Muscle of back (tissue), 11 donors: ENCODE results near the gene THEM4. TPM values are rescaled to one million over a fixed set of nuclear protein-coding genes. Genes with fewer than 3 reads are reported as not detected.

Experiments used
- DNase-seq, 3 donors: peaks; one replicate each; pipeline versions ENCODE4 v3.0.0 to v3.0.0-alpha.2; 2013
- polyA plus RNA-seq, 10 donors: library from polyadenylated mRNA; unstranded; fragments of 120-200 nt; gene quantifications; one replicate each; pipeline ENCODE4 v1.2.1, GENCODE V29; 2013; ENCODE audit not compliant: insufficient read length in 10 of 10

The THEM4 gene
- polyA plus RNA-seq, 10 donors, result 8.8 to 23.8 (median 14.7) TPM

DNA sequence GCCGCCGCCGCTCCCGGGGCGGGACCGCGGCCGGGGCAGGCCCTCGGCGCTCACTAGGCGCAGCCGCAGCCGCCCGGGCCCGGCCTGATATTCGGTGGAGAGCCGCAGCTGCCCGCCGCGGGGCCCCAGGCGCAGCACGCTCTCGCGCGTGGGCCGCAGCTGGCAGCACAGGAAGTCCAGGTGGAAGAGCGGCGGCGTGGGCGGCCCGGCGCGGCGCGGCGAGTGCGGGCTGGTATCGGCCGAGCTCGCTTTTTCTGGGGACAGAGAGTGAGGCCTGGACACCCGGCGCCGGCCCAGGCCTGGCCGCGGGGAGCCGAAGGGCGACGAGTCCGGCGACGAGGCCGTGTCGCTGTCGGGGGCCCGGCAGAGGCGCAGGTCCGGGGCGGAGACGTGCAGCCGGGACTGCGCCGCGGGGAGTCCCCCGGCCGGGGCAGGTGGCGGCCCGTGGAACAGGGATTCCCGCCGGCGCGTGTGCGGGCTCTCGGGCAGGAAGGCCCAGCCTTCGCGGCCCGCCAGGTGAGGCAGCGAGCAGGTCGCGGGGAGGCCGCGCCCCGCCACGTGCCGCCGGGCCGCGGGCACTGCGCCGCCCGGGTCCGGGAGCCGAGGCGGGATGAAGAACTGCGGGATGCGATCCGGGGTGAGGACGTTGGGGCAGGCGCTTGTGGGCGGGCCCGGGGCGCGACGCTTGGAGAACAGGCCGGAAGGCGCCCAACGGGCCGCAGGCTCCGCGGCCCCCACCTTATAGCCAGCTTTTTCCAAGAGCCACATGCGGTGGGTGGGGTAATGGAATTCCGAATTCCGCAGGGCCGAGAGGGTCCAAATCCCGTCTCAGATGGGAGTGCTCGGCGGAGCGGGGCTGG, 70.9 kb downstream of the THEM4 start:
- peak in 1 of 3 donors; percentile 62 for DNase-seq

DNA sequence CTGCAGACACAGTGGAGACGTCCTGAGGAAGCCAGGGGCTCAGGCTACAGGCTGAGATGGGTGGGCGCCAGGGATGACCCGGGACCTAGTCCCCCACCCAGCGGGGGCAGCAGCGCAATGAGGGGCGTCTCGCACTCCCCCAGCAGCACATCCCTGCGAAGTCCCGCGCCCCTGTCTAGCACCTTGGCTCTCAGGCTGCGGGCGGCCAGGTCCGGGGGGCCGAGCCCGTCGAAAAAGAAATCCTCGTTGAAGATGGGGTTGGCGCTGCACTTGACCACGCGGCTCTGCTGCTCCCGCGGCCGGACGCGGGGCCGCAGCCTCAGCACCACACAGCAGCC, 71.5 kb downstream of the THEM4 start:
- no peak for DNase-seq

DNA sequence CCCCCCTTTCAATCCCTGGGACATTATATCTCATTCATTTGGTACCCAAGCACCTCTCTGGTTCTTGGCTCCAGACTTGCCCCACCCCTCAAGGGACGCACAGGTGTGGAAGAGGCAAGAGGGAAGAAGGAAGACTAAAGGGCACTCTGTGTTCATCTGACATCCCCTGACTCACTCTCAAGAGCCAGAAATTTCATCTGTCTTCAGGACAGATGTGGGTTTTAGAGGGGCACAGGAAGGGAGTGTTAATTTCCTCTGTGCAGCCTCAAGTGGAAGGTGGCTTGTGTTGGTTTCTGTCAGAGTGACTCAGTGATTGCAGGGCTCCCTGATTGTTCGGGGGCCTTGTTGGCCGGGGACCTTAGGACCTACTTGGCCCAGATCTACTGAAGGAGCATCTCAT, 72.1 kb downstream of the THEM4 start:
- DNase-seq, result no peak

DNA sequence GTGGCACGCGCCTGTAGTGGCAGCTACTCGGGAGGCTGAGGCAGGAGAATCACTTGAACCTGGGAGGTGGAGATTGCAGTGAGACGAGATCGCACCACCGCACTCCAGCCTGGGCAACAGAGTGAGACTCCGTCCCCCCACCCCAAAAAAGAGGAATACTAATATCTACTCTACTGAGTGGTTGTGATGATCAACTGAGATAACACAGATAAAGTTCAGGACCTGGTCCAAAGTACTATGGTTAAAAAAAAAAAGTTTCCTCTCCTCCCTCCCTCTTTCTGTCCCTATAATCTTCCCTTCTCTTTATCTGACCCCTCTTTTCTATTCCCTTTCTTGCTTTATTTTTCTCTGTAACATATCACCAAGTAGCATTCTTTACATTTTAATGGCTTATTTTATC, 73.7 kb downstream of the THEM4 start:
- DNase-seq, result no peak

DNA sequence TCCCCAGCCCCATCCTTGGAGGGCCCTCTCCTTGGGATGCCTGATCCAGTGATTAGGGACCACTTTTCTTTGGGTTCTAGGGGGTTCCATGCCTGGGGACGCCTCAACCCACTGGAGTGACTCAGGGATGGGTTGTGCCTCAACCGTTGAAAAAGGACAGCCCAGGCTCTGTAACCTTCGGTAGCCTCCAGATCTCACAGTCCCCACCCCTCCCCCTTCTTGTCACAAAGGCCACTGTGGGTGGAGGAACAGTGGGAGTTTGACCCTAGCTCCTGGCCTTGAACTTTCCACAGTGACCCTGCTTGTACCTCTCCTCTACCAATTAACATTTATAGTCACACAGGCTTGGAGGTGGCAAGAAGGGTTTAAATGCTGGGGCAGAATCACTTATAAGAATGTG, 75.1 kb downstream of the THEM4 start:
- DNase-seq, result no peak

DNA sequence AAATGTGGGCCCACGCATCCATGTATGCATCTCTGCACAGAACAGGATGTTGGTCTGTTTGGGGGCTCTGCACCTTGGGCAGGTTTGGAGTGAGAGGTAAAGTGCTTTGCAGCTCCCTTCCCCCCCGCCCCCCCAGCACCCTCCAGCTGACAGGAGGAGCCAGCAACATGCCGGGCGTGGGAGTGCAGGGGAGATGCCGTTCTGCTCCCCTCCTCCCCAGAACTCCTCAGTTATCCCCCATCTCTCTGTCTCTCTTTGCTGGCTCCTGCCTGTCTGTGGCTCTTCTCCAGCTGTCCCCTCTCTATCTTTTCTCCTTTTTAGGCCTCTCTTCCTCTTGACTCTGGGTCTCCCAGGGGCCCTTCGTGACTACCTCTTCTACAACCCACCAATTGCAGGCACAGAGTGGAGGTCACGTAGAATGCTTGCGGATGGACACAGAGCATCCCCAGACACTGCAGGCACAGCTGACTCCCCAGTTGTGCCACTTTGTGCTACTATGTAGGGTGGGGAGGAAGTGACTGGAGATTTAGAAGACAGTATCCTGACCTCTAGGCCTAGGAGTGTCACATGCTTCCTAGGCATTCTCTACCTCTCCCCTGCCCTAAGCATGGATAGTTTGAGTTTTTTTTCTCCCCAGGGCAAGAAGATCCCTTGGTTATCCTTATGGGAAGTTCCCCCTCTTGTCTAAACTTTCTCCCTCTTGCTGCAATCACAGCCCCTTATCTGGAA, 76.0 kb downstream of the THEM4 start:
- no peak for DNase-seq

DNA sequence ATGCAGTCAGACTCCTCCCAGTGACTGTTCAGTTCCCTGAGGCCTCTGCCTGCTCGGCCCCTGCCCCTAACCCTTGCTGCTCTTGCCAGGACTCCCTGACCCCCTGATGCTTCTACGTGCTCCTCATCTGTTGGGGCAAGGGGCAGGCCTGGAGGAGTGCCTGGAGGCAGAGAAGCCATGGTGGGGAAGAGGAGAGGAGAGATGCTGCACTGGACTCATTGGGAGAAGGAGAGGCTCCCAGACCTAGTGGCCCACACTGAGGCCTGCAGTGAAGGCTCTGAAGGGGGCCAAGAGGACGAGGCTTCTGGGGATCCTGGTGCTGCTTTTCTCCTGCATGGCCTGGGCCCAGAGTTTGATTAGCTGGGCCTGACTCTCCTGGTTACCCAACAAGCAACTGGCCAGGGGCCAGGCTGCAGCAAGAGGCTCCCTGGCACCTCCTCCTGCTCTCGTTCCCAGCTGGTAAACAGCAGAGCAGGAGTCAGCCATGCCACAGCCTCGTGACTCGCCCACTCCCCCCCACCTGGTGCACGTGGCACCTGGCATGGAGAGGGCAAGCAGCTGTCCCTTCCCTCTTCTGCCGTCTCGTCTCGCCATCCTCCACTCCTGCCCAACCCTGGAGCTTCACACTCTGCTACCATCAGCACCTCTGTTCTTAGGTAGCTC, 76.9 kb downstream of the THEM4 start:
- DNase-seq, result peak in 1 of 3 donors; percentile 59

DNA sequence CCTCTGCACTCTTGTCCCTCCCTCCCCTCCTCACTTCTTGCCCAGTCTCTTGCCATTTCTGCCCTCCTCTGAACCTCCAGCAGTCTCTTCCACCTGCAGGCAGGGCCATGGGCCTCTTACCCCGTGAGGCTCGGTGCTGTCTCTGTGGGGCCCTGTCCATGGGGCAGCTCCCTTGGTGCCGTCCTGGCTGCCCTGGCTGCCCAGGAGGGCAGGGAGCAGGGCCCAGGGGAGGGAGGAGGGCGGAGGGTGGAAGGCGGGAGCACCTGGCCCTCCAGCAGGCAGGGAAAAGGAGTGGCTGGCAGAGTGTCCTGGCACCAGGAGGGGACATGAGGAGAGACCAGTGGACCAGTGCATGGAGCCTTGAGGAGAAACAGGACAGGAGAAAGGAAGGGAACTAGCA, 77.7 kb downstream of the THEM4 start, which contains the start of gene RORC:
Gene RORC, minus strand, starts transcription at position 198 of the 400 bp plus-strand sequence. Its CDS starts 38 bp downstream, at position 160.
- DNase-seq, result no peak

DNA sequence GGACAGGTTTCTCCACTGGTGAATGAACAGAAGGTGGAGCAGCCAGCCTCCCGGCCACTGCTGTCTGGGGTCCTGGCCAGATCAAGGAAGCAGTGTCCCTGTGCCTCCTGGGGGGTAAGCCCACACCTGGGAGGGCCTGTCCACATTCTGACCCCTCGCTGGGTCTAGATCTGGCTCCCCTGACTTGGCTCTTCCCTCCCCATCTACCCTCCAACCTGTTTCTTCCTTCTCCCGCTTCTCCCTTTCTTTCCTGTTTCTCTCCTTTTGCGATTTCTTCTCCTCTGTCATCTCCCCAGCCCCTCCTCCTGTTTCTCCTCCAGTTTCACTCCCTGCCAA, 78.1 kb downstream of the THEM4 start:
- DNase-seq, result no peak

DNA sequence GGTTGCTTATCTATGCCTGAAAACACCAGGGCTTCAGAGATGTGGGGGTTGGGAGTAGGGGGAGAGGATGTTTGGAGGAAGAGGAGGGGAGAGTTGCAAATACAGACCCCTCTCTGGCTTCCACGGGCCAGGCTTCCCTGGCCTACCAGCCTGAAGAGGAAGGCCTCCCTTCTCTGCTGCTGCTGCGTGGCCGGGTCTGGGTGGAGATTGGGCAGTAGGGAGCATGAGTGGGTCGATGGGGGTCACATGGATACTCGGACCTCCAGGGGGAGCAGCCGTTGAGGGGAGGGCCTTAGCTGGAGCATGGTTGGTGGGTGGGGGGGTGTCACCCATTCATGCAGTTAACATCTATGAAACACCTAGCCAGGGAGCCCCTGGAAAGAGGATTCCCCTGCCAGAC, 79.3 kb downstream of the THEM4 start:
- no peak for DNase-seq

DNA sequence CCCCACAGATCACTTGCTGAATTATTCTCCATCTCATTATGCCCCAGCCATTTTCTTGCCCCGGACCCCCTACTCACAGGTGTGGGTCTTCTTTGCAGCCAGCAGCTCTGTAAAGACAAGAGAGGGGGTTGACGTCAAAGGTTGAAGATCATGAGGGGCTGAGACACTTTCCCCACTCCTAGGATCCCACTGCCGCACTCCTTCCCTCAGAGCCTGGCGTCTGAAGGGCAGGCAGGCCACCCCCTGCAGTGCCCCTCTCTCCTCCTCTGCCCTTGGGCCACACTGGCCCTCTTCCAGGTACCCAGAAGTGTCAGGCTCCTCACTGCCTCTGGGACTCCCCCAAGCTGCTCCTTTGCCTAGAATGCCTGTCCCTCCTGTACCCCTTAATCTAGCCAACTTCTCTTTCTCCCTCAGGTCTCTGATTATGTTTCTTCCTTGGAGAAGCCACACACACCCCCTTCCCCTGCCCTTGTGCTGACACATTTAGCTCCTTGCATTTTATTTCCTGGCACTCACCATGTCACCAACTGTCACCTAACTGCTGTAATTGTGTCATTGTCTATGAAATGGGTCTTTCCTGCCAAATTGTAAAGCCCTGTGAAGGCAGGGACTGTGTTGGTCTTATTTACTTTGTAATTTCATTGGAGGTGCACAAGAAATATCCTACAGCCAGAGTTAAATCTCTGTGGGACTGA, 79.8 kb downstream of the THEM4 start:
- DNase-seq, result no peak

DNA sequence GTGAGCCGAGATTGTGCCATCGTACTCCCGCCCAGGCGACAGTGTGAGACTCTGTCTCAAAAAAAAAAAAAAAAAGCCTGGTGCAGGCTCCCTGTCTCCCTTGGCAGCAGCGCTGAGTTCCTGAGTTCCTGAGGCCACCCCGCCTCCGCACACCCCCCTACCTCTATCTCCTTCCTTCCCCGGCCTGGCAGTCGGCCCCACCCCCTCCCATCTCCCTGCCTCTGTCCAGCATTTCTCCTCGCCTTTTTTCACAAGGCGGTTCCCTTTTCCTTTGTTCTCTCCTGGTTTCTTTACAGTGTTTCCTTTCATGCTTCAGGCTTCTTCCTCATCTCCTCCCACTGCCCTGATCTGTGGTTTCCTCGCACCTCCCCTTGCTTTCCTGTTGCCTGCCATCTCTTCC, 80.4 kb downstream of the THEM4 start:
- DNase-seq, result peak in 1 of 3 donors; percentile 39

DNA sequence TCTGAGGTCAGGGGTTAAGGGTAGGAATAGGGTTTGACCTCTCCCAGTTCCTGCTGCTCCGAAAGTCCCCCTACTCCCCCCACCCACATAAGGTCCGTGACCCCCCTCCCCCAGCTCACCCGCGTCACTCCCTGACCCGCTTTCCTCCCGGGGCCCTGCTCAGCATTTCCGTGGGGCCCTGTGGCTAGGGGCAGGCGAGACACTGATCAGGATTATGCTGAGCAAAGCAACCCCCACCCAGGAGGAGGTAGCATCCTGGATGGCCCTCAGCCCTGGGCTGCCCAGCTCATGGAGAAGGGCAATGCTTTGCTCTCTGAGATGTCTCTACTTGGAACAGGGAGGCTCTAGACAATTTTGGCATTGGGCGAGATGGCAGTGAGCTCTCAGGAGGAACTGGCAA, 81.5 kb downstream of the THEM4 start:
- DNase-seq, result no peak

DNA sequence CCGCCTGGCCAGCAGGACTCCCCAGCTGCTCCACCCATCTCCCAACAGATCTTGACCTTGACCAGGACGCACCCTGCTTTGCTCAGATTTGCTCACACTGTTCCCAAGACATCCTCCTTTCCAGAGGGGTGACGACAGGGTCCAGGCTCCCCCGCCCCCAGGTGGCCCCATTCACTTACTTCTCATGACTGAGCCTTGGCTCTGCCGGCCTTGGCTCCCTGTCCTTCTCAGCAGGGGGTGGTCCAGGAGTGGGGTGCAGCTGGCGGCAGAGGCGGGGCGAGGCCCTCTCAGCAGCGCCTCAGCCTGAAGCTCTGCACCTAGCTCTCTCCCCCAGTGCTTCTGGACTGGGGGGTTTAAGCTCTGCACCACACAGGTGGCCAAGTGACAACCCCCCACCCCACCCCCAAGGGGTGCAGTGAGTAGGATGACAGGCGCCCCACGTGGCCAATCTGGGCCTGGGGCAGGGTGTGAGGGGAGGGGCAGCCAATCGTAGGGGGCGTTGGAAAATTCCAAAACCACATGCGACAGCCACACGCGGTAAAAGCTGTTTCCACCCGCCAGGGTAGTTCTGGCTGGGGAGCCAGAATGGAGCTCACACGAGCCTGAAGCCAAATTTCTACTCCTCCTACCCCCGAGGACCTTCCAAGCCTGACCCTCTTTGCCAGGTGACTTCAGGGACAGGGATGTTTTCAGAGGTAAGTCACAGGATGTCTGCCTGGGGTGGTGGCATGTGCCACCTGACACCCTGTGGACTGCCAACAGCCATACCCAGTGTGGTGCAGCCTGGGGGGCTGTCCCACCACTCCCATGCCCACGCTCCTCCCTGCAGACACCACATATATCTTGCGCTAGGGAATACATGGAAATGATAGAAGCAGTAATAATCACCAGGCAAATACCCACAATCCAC, 83.3 kb downstream of the THEM4 start:
- no peak for DNase-seq

DNA sequence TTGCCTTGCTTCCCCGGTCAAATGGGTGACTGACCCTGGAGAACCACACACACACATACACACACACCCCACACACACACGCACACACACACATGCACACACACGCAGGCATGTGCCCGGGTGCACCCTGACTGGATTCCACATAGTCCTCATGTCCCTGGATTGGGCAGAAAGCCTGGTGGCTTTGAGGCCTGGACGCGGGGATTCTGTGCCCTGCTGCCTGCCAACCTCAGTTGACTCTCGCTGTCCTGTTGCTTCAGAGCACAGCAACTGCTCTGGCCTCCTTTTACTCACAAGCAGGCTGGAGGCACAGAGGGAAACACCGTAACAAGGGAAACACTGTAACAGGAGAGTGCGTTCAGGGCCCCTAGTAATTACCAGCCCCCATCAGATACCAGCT, 84.1 kb downstream of the THEM4 start:
- DNase-seq, result no peak

Other genes starting within 250 kb of the THEM4 start
- gene CELF3, start 192.7 kb downstream of the THEM4 start, polyA plus RNA-seq, result under 1 TPM; 0.09 to 0.98 (median 0.54) TPM
- 1 to 10 TPM in 2 of 10 donors, under 1 TPM in 5, not detected in 3; 0.59 to 1.8 (median 0.78) TPM for gene RIIAD1, start 188.0 kb downstream of the THEM4 start, polyA plus RNA-seq
- 10 to 100 TPM; 69.8 to 86.5 (median 74.7) TPM for gene MRPL9, start 146.0 kb downstream of the THEM4 start, polyA plus RNA-seq
- gene TDRKH, start 119.0 kb downstream of the THEM4 start, polyA plus RNA-seq, result 1 to 10 TPM; 3.5 to 5.3 (median 4.5) TPM
- gene LINGO4, start 104.1 kb downstream of the THEM4 start, polyA plus RNA-seq, result under 1 TPM; 0.07 to 0.59 (median 0.26) TPM
- gene RORC, start 77.7 kb downstream of the THEM4 start, polyA plus RNA-seq, result 10 to 100 TPM in 2 of 10 donors, 1 to 10 TPM in 8; 1.1 to 12.3 (median 7.4) TPM
- gene C2CD4D, start 69.7 kb downstream of the THEM4 start, polyA plus RNA-seq, result under 1 TPM in 8 of 10 donors, not detected in 2; 0.11 to 0.35 (median 0.16) TPM
- 1 to 10 TPM in 3 of 10 donors, under 1 TPM in 7; 0.21 to 4.2 (median 0.59) TPM for gene THEM5, start 55.8 kb downstream of the THEM4 start, polyA plus RNA-seq
- 100 to 1,000 TPM; 195 to 408 (median 272) TPM for gene S100A10, start 84.3 kb upstream of the THEM4 start, polyA plus RNA-seq
- 100 to 1,000 TPM; 144 to 317 (median 205) TPM for gene S100A11, start 127.5 kb upstream of the THEM4 start, polyA plus RNA-seq
- gene TCHHL1, start 179.6 kb upstream of the THEM4 start, polyA plus RNA-seq, result not detected
- gene TCHH, start 205.9 kb upstream of the THEM4 start, polyA plus RNA-seq, result under 1 TPM in 8 of 10 donors, not detected in 2; 0.03 to 0.11 (median 0.04) TPM
- not detected for gene RPTN, start 249.7 kb upstream of the THEM4 start, polyA plus RNA-seq